SH-SY5Y (cell line): ENCODE measurements around the gene MIOX.

Source experiments
- GATA2 ChIP-seq: IDR thresholded peaks from 2 replicates; pipeline ENCODE4 v1.6.1; 2011; ENCODE audit warnings: mild to moderate bottlenecking, low read depth, low read length
- GATA3 ChIP-seq: IDR thresholded peaks from 2 replicates; pipeline ENCODE4 v1.6.1; 2011; ENCODE audit warnings: low read depth, mild to moderate bottlenecking, low read length, moderate library complexity

- no peak for TF ChIP-seq GATA2
- no peak for TF ChIP-seq GATA3
These were observed 41.4 kb downstream of the MIOX start for GRCh38 chr22:50527921-50528681.
